ENCODE data around the gene POLD4.
A peak's percentile ranks its signal among the peaks of the same experiment; 100 is the strongest.

POLD4 gene

DNA sequence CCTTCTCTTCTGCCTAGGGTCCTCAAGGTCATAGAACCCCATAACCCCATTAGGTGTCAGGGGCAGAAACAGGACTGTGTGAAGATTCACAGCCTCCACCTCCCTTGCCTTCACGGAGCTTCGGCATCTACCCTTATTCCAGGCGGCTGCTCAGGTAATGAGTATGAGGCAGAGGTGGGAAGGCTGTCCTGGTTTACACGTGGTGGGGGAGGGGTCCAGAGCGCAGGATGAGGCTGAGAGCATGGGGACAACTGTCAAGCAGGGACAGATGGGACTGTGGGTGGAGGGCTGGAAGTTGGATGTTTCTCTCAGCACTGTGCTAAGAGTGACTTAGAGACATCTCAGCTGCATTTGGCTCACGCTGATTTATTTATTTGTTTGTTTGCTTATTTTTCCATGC lies 34.2 kb upstream of the POLD4 start:
- no peak for DNase-seq

DNA sequence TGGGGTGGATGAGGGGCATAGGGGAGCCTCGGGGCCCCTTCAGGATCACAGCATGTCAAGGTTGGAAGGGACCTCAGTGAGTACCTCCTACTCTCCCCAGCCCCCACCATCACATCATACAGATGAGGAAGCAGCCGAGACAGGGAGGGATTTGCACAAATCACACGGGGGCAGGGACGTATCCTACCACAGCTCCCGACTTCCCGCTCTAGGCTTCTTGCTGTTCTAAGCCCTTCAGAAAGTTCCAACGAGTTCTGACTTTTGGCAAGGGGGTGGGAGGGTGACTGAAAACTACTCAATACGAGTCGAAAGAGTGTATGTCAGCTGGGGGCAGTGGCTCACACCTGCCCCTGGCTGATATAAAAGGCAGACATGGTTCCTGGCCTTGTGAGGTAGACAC lies 33.7 kb upstream of the POLD4 start:
- DNase-seq: no peak

DNA sequence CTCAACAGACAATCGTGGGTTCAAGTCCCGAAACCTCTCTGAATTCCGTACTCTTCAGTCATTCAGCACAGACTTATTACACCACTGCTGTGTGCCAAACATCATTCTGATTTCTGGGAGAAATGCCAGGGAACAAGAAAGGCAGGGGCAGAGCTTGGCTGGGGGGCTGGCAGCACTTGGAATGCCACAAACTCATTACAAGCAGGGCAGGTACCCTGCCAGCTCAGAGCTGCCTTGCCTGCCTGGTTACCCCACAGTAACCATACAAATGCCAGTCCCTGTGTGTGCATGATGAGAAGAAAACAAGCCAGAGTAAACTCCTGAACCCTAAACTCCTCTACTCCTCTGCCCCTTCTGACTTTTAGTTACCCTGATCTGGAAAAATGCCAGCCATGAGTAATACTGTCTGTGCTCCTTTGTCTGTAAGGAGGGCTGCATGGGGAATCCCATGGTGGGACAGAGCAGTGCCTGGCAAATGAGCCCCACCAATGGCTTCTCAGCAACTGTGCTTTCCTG lies 31.6 kb upstream of the POLD4 start:
- no peak for DNase-seq

DNA sequence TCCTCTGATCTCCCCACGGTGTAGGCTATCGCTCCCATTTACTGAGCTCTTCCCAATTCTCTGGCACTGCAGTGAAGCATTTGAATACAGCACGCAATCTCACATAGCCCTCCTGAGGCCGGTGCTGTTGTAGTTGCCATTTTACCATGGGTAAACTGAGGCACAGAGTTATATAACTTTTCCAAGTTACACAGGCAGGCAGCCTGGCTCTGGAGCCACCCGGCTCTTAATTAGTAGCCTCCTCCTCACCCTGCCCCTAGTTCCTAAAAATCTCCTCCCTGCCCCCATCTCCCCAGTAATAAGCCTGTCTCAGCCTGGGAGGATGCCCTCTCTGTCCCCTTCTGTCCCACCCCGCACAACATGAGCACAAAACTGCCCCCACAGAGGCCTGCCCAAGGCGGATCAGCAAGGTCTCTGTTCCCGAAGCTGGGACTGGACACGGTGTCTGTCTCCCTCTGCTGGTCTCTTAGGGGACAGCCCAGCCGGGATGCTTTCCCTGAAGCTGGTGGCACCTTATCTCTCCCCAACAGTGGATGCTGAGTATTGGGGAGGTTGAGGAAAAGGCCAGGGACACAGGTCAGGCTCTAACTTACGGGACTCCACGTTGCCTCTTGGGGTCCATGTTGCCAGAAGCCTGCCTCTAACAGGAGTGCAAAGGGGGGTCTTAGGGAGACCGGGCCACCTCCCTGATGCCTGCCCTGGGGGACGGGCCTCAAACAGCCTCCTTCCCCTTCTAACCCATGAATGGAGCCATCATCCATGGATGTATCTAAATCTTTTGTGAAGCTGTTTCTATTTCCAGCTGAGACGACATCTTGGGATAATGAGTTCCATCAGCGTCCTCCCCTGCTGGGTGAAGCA lies 29.2 kb upstream of the POLD4 start:
- peak; percentile 6 for DNase-seq

DNA sequence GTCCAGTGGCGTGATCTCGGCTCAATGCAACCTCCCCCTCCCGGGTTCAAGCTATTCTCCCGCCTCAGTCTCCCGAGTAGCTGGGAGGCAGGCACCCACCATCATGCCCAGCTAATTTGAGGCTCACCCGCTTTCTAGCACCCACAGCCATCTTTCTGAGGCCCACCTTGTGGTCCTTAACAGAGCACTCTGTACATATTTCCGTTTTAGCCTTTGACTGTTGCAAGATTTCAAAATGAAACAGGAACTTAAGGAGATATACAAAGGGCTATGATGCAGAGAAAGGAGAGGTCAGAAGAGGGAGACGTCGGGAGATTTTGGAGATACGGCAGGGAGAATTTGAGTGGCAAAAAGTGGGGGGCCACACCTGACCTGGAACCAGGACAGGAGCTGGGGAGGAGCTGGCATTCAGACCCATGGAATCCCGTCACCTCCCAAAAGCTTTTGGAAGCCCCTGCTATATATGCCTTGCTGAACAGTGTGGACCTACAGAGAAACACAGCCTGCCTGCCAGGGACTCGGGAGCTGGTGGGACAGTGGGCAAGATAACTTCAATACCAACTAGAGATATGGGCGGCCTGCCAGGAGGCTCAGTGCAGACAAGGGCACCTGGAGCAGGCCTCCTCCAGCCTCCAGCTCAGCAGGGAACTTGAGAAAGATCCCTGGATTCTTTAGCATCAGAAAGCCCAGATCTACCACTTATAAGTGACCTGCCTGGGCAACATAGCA lies 28.1 kb upstream of the POLD4 start:
- no peak for DNase-seq

DNA sequence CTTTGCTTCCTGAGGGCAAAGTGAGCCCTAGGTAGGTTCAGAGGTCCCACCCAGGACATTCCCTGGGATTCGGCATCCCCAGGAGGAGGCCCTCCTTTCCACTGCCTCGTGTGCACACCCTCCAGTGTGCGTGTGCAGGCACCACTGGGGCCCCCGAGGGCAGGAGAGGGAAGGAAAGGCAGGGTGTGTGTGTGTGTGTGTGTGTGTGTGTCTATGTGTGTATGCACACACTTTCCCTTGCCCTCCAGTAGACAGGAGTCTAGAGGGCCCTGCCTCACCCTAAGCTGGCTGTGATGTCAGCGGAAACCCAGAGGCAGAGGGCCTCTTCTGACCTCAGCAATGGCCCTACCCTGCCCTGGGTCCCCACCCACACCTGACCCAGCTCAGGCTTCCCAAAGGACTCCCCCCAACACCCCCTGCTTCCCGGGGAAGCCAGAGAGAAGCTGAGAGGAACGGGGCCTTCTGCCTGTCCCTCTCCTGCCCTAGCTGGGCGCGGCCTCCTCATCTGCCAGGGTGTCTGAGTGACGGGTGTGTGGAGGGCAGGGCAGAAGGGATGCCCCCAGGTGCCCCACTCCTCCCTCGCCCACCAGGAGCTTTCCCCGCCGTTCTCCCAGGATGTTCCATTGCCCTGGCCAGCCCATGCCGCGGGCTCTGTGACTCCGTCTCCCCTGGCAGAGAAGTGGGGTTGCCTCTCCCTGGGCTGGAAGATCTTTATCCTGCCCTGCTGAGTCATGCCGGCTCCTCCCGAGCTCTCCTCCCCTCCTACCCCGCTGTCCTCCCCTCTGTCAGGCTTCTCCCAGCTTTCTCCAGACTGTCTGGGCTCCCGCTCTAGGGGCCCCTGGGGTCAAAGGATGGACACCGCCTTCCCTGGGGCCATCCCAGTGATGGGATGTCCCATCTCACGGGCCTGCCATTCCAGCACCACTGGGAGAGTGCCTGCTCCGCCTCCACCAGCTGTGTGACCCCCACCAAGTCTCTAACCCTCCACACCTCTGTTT lies 26.0 kb upstream of the POLD4 start:
- DNase-seq: no peak

DNA sequence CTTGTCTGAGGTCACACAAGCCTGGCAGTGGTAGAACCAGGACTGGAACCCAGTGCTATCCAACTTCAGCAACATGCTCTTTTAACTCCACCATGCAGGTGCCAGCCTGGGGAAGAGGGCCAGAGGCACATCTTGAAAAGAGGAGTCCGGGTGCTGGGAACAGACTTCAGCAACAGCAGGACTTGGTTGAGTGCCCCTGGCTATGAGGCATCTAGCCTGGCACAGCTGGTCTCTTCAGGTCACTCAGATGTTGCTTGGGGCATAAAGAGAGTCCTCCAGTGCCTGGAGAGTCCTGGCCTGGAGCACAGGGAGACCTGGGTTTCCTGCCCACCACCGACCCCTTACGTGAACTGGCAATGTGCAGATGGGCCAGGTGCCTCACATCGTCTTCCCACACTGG lies 25.2 kb upstream of the POLD4 start:
- DNase-seq: no peak

DNA sequence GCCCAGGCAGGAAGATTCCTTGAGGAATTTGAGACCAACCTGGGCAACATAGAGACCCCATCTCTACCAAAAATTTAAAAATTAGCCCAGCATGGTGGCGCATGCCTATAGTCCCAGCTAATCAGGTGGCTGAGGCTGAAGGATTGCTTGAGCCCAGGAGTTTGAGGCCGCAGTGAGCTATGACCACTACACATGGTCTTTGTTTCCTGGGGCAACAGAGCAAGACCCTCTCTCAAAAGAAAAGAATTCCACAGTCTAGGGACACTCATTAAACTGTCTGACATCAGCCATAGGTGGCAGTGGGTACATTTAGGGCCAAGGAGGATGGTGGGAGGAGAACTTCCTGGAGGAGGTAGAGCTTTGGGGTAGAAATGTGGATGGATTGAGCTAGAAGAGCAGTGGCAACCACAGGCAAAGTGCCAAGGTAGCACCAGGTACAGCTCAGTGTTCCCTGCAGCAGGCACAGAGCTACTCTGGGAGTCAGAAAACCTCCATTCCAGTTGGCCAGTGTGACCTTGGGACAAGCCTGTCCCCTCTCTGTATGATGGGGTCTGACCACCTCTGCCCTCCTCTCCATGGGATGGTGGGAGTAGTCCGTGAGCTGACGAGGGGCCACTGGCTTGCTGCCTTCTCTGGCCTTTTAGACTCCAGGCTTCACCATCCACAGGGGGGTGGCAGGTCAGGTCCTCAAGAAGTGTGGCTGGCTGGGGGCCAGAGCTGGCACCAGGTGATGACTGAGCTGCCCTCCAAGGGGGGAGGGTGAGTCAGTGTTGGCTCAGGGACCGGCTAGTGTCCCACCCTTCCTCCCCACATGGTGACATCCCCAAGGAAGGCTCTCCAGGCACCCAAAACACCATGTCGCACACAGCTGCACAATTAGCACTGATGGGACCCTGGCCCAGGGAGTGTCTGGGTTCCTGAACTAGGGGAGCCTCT lies 23.8 kb upstream of the POLD4 start:
- DNase-seq: no peak

DNA sequence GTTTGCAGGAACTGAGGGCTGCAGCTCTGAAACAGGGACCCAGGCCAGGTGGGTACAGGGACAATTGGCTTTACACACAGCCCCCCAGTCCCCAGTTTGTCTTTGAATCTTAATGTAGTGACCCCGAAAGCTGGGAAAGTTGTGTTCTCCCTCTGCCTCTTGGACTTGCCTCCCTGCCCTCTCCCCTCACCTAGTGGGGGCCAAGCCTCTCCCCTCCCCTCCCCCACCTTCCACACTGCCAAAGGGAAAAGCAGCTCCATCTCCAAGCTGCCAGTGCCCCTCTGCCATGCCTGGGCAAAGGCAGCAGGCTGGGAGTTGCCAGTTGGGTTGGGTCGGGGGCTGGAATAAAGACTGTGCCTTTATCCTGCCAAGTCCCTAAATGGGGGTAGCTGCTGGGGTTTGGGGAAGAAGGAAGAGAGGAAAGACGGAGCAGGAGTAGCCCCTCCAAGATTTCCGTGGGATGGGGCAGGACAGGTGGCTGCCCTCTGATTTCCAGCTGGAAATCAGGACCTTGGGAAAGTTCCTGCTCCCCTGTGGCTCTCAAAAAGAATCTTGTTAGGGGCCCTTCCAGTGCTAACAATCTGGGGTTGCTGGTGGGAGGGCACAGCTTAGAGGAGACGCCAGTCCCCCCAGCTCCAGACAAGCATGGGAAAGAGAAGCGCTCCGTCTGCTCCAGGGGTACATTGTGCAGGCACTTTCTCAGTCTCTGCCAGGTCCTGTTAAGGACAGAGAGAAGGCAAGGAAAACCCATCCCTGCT lies 22.9 kb upstream of the POLD4 start:
- DNase-seq: no peak

DNA sequence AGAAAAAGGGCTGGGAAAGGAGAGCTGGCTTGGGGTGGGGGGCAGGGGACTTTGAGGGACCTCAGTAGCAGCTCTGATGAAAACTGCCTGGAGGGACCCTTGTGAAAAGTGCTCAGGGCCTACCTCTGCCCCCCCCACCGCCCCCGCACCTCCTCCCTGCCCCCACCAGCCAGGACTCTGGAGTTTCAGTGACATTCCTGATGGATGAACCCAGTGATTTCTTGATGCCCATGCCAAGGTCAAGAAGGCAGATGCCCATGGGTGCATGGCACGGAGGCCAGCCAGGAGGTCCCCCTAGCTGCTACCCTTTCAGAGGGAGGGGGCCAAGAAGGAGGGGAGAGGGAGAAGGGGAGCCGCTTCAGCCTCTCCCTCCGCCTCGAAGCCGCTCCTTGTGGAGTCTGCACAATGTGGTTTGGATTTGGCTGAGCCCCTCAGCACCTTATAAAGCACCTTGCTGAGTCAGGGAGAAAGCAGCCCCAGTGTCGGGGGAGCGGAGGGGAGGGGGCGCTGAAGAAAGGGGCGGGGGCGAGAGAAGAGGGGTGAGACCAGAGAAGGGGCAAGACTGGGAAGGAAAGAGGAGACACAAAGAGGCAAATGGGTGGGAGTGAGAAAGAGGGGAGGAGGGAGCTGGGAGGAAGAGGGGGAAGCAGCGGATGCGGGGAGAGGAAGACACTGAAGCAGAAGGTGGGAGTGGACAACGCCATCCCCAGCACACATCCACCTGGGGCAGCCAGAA lies 22.1 kb upstream of the POLD4 start:
- DNase-seq: no peak

DNA sequence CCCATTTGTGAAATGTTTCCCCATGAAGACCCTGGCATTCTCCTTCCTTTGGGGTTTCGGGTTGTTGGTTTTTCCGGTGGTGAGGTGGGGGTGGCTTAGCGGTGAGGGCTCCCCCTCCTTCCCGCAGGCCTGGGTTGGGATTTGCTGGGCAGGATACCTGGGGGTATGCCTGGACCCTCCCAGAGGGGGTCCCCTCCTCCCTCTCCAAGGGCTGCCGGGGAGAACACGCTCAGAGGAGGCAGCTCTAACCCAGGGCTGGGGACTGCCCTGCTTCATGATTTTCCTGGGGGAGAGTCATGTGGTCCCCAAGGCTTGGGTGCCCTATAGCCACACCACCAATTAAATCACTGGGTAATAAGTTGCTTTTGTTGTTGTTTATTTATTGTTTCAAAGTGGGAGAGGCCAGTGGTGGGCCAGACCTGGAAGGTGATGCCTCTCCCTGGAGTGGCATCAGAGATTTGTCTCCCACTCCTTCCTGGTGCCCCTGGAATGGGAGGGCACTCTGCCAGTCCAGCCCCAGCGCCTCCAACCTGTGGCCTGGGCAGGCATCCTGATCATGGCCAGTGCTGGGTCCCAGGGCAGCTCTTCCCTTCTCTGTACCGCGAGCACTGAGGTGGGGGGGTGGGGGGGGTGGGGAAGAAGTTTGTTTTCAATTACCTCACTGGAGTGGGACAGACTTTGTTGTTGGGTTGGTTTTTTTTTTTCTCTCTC lies 21.4 kb upstream of the POLD4 start:
- no peak for DNase-seq

DNA sequence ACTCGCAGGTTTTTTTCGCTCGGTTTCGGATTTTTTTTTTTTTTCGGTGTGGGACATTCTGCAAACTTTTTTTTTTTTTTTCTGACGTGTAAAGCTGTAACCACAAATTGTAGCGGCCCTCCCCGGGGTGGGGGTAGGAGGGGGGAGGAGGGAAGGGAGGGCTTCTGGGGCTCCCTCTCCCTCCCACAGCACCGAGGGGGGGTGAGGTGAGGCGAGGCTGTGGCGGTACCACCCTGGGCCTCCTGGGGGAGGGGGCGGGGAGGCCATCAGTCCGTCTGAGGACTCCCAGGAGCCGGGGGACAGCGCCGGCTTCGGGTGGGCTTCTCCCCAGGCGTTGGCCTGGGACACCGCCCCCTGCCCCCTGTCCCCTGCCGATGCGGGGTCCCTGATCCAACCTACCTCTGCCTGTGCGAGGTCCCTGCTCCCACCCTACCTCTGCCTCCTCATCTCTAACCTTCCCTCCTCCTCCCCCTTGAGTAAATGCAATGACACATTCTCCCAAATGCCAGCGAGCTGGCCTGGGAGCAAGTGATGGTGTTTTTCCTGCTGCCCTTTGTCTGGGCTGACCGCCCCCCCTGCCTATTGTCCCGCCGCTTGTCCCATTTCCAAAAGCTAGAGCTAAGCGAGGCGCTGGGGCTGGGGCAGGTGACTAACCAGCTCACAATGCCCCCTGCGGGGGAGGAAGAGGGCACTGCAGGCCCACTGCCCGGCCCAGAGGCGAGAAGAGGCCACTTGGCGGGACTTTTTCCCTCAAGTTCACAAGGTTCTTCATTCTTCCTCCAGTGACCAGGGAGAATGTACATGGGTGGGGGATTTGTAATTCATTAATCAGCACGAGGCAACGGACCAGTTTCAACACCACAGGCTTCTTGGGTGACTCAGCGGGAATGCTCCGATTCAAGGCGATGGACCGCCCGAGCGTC lies 20.6 kb upstream of the POLD4 start:
- peak; percentile 20 for DNase-seq

DNA sequence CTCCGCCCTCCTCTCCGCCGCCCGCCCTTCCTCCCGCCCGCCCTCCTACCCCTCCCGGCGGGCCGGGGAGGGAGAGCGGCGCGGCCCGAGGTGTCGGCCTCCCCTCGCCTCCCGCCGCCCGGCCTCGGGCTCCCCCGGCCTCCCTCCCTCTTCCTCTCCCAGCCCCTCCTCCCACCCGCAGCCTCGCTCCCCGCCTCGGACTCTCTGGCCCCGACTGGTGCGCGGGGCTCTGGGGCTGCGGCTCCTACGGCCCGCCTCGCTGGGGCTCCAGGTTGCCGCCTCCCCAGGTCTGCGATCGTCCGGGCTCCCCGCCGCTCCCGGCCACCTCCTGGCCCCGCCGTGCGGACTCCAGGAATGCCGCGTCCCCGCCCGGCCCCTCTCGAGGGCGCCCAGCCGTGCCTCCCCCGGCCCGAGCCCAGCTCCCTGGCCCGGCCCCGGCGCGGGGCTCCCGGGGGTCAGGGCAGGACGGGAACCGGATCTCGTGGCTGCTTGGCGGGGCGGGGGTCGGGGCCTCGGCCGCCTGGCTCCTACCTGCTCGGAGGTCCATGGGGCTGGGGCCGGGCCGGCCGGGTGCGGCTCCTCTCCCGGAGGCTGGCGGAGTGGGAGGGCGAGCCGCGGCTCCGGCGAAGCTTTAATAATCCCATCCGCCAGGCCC lies 19.8 kb upstream of the POLD4 start, which contains the start of gene CLCF1:
TSS of gene CLCF1 (minus strand) at position 606 of the 655 bp plus-strand sequence. CDS start at position 547, 59 bp downstream.
- no peak for DNase-seq

DNA sequence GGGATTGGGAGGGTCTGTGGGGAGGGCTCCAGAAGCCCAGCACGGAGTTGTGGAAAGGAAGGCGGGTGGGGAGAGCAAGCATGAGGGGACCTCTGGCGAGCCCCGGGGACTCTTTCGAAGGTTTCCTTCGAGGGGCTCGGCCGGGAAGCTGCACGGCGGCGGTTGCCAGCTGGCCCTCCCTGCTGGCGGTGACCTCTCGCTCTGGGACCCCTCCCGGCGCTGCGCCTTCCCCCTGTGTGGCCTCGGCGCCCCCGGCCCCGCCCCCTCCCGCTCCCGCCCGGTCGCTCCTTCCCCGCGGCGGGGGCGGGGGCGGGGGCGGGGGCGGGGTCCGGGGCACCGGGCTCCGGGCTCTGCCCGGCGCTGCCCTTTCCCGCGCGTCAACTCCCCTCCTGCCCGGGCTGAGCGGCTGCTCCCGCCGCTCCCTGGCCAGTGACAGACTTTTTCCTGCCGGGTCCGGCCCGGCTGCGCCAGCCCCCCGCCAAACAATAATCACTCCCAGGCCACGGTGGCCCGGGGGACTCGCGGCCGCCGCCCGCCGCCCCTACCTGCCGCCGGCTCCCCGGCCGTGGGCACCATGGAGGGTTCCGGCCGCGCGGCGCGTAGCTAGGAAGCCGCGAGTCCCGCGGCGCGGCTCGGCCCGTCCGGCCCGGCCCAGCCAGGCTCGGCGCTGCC lies 19.1 kb upstream of the POLD4 start:
- DNase-seq: no peak

DNA sequence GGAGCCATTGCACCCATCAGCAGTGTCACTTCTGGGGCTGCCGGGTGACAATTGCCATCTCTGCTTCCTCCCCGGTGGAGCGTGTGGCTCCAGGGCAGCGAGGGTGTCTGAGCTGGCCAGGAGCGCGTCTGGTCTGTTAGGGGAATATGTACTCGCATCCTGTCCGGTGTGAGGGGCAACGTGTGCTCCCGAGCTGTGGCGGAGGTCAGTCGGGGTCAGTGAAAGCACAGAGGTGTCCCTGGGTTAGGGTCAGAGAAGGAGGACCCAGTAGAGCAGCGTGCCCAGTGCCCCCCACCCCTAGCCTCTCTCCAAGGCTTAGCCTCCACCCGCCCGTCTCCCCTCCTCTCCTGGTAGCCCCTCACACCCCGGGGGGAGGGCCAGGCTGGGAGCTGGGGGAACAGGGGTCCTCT lies 18.6 kb upstream of the POLD4 start:
- no peak for DNase-seq

DNA sequence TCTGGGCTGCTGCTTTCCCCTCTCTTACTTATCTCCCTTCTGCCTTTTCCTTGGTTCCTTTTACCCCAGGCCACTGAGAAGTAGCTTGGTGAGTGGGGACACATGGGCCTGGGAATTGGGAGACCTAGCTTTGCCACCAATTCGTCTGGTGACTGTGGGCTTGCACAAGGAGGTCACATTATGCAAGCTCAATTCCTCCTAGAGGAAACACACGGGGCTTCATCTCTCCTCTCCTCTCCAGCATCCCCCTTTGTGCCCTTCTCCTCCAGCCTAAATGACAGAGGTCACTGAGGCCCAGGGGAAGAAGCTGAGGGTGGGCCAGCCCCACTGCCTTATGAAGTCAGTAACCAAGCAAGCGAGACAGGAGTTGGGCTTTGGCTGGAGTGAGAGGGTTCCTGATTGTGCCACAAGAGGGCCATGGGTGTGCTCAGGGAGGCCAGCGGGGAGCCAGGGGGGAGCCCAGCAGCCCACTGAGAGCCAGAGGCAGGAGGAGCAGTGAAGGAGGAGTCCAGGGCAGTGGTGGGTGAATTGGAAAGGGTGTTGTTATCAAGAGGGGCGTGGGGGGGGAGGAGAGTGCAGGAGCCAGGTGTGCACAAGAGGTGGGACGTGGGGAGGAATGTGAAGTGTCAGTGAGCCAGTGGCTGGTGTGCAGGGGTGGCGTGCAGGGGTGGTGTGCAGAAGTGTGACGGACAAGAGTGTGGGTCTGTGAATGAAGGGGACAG lies 18.0 kb upstream of the POLD4 start:
- DNase-seq: no peak
